SH-SY5Y (cell line): Measurements from ENCODE around the gene DPP6.

Experiments used
- GATA2 ChIP-seq: IDR thresholded peaks from 2 replicates; pipeline ENCODE4 v1.6.1; 2011; ENCODE audit warnings: mild to moderate bottlenecking, low read depth, low read length
- GATA3 ChIP-seq: IDR thresholded peaks from 2 replicates; pipeline ENCODE4 v1.6.1; 2011; ENCODE audit warnings: low read depth, mild to moderate bottlenecking, low read length, moderate library complexity

GRCh38 chr7:154469652-154470051, 417.5 kb downstream of the DPP6 start:
- TF ChIP-seq GATA3 (no peak), GATA2 (no peak)
